HG02588 (cell line): Measurements from ENCODE around the gene MRTFA.

Experiments
- ATAC-seq: cut with Tn5 transposase; IDR thresholded peaks from one replicate; pipeline ENCODE4 v1.9.1; 2021; ENCODE audit warnings: mild to moderate bottlenecking, moderate library complexity; ENCODE audit not compliant: unreplicated experiment

The MRTFA gene

GRCh38 chr22:40415531-40416266 is 220.8 kb downstream of the MRTFA start:
- ATAC-seq = no peak

GRCh38 chr22:40414838-40415505 is 221.5 kb downstream of the MRTFA start:
- ATAC-seq = no peak

- no peak for ATAC-seq
These were observed 222.2 kb downstream of the MRTFA start for GRCh38 chr22:40414311-40414710.

- no peak for ATAC-seq
These were observed 222.6 kb downstream of the MRTFA start for GRCh38 chr22:40413873-40414272.

GRCh38 chr22:40412441-40412840 is 224.1 kb downstream of the MRTFA start:
- no peak for ATAC-seq

- ATAC-seq = no peak
These were observed 225.0 kb downstream of the MRTFA start for GRCh38 chr22:40411506-40411861.

- ATAC-seq = no peak
These were observed 225.6 kb downstream of the MRTFA start for GRCh38 chr22:40410731-40411505.

GRCh38 chr22:40410272-40410671 is 226.2 kb downstream of the MRTFA start:
- no peak for ATAC-seq

GRCh38 chr22:40409613-40410113 is 226.9 kb downstream of the MRTFA start:
- no peak for ATAC-seq

GRCh38 chr22:40408718-40409612 is 227.6 kb downstream of the MRTFA start:
- no peak for ATAC-seq

GRCh38 chr22:40407831-40408717 is 228.4 kb downstream of the MRTFA start:
- no peak for ATAC-seq

GRCh38 chr22:40407021-40407761 is 229.3 kb downstream of the MRTFA start:
- ATAC-seq = no peak

- ATAC-seq = no peak
These were observed 230.2 kb downstream of the MRTFA start for GRCh38 chr22:40406063-40406890.

GRCh38 chr22:40405178-40406062 is 231.1 kb downstream of the MRTFA start:
- ATAC-seq = no peak

- no peak for ATAC-seq
These were observed 232.0 kb downstream of the MRTFA start for GRCh38 chr22:40404251-40405177.

GRCh38 chr22:40403651-40404050 is 232.9 kb downstream of the MRTFA start:
- no peak for ATAC-seq
